SK-N-SH treated with all-trans-retinoic acid at 6 μM for 48 hours (cell line): ENCODE measurements around the gene BEST4.

Experiments
- ARNTL ChIP-seq: fragments of 450-650 bp; formaldehyde crosslinking; IDR thresholded peaks from 2 replicates; pipeline ENCODE4 v1.5.0; 2020; ENCODE audit warnings: low read depth, mild to moderate bottlenecking, moderate library complexity, borderline replicate concordance
- TOX ChIP-seq: fragments of 250-450 bp; sonication (Bioruptor Pico); IDR thresholded peaks from 2 replicates; pipeline ENCODE4 v1.8.0; 2021; ENCODE audit warnings: mild to moderate bottlenecking, moderate library complexity, borderline replicate concordance

DNA sequence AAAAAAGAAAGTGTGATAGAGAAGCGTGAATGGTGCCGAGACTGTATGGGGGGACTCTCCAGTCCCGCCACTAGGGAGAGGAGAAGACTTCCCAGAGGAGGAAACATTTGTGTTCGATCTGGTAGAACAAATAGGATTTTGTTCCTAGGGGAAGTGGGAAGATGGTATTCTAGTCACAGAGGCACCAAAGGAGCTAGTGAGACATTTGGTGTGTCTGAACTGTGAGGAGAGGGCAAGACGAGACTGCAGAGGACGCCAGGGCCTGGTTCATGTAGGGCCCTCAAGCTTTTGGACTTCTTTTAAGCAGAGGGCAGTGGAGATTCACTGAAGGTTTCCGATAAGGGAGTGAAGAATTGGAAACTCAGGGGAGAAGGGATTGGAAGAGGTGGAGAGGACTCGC lies 23.3 kb upstream of the BEST4 start:
- no peak for TF ChIP-seq TOX (CRISPR knock-in tag)
- no peak for TF ChIP-seq ARNTL (CRISPR knock-in tag)
